GM12878 (cell line): ENCODE data around the gene MAST4. TPM values are rescaled to one million over a fixed set of nuclear protein-coding genes. Genes with fewer than 3 reads are reported as not detected.

Experiments used
- ATAC-seq: fragments of 200-7000 bp; cut with Tn5 transposase; 3 replicates; pipeline ENCODE4 v1.9.1; 2020; ENCODE audit warnings: mild to moderate bottlenecking, moderate library complexity
- BruUV-seq: library from RNA; stranded (reverse); fragments of 400-500 nt; replicated peaks from 2 replicates; lab custom pipeline; 2021; lab: Mats Ljungman, UMichigan
- CTCF ChIA-PET: fragments of 300-600 bp; sonication (Branson Sonifier 250); formaldehyde crosslinking; extraction: SDS; loops from one replicate; lab custom pipeline; 2021; ENCODE audit warnings: inconsistent platforms; lab: Yijun Ruan, JAX
- POLR2A ChIA-PET: fragments of 350-600 bp; formaldehyde crosslinking; extraction: SDS; loops from one replicate; lab custom pipeline; 2021; ENCODE audit warnings: inconsistent platforms; lab: Charles Lee
- RAD21 ChIA-PET: fragments of 300-600 bp; sonication (Branson Sonifier 250); formaldehyde crosslinking; loops from one replicate; lab custom pipeline; 2023; ENCODE audit warnings: antibody characterized with exemption; ENCODE audit not compliant: unreplicated experiment; lab: Charles Lee
- SMC1A ChIA-PET: fragments of 300-600 bp; sonication (Branson Sonifier 250); formaldehyde crosslinking; loops from one replicate; lab custom pipeline; 2023; ENCODE audit not compliant: unreplicated experiment, uncharacterized antibody; lab: Charles Lee
- DNase-seq: peaks from one replicate; pipeline ENCODE4 v3.0.0-alpha.2; 2011; ENCODE audit warnings: low read depth, low spot score
- FAIRE-seq: peaks from 3 replicates; lab custom pipeline; 2011; peaks lifted over from hg19 to GRCh38; lab: Jason Lieb, UNC
- H2AFZ ChIP-seq: 2 replicates; pipeline ENCODE4 v1.6.0; 2011; ENCODE audit warnings: low read depth, low read length, control low read depth; ENCODE audit not compliant: control insufficient read depth
- H3K27ac ChIP-seq: 2 replicates; pipeline ENCODE4 v1.5.1; 2011; ENCODE audit warnings: control low read depth; ENCODE audit not compliant: control insufficient read depth, insufficient read depth
- H3K27me3 ChIP-seq, 2 experiments: replicated peaks in 1 of 2; 2 replicates each; pipeline versions ENCODE4 v1.6.0 to v1.6.1; 2011; ENCODE audit warnings: low read length in 1 of 2; ENCODE audit not compliant: control insufficient read depth in 2 of 2, insufficient read depth in 2 of 2
- H3K36me3 ChIP-seq, 2 experiments: 2 replicates each; pipeline ENCODE4 v1.5.1; 2011; ENCODE audit warnings: low read length in 1 of 2; ENCODE audit not compliant: control insufficient read depth in 2 of 2, insufficient read depth in 2 of 2
- H3K4me1 ChIP-seq: 2 replicates; pipeline ENCODE4 v1.6.1; 2011; ENCODE audit warnings: mild to moderate bottlenecking, low read length, moderate library complexity, mixed read lengths; ENCODE audit not compliant: control insufficient read depth, insufficient read depth
- H3K4me2 ChIP-seq: 2 replicates; pipeline ENCODE4 v1.6.0; 2011; ENCODE audit warnings: control low read depth; ENCODE audit not compliant: control insufficient read depth, insufficient read depth
- H3K4me3 ChIP-seq: fragments of 200-600 bp; sonication (generic); 2 replicates; pipeline ENCODE4 v1.5.1; 2016
- H3K79me2 ChIP-seq: 2 replicates; pipeline ENCODE4 v1.6.0; 2011; ENCODE audit warnings: low read length; ENCODE audit not compliant: control insufficient read depth, insufficient read depth
- H3K9ac ChIP-seq: 2 replicates; pipeline ENCODE4 v1.8.0; 2011; ENCODE audit warnings: low read length, control low read depth, mixed read lengths; ENCODE audit not compliant: control insufficient read depth, insufficient read depth
- H3K9me3 ChIP-seq: replicated peaks from 3 replicates; pipeline ENCODE4 v1.5.1; 2011; ENCODE audit warnings: mild to moderate bottlenecking, low read length; ENCODE audit not compliant: control insufficient read depth, insufficient read depth
- H4K20me1 ChIP-seq: 2 replicates; pipeline ENCODE4 v1.6.0; 2011; ENCODE audit not compliant: control insufficient read depth, insufficient read depth
- BRCA1 ChIP-seq: IDR thresholded peaks from 2 replicates; pipeline ENCODE4 v1.6.1; 2011; ENCODE audit warnings: low read depth, low read length, improper control_type of control experiment
- E2F4 ChIP-seq: IDR thresholded peaks from 2 replicates; pipeline ENCODE4 v1.6.1; 2012; ENCODE audit warnings: low read depth, low read length, improper control_type of control experiment
- TBL1XR1 ChIP-seq: IDR thresholded peaks from 2 replicates; pipeline ENCODE4 v1.6.1; 2012; ENCODE audit warnings: low read depth, low read length, improper control_type of control experiment
- WGBS: methylation state at CpG from one replicate; pipeline ENCODE4 v1.1.6; 2016; ENCODE audit warnings: low lambda C conversion rate; ENCODE audit not compliant: insufficient replicate concordance, insufficient coverage; ENCODE audit errors: missing lambda C conversion rate; 5-methylcytosine and 5-hydroxymethylcytosine counted together
- in situ Hi-C: fragments of 300-500 bp; cut with MboI; formaldehyde crosslinking; loops from 9 replicates; pipeline ENCODE4 v1.14.3; 2018; ENCODE audit warnings: mixed read lengths
- intact Hi-C: fragments of 100-400 bp; cut with micrococcal nuclease; formaldehyde crosslinking; loops from one replicate; pipeline ENCODE4 v1.14.2; 2022; ENCODE audit not compliant: unreplicated experiment
- polyA plus RNA-seq, 11 experiments: library from polyadenylated mRNA; depleted of rRNA in 4 of 11; unstranded in 6 of 11; stranded (reverse) in 5 of 11; fragments of >200 nt; fragmentation: Nextera tagmentation in 4 of 11; fragmentation: Illumina TruSeq in 1 of 11; extraction: Ambion mirVana in 4 of 11; extraction: Trizol in 1 of 11; gene quantifications; 1 replicate in 1 of 11; 2 replicates in 10 of 11; pipeline versions ENCODE4 v1.2.1 to v1.2.3, GENCODE V29; 2011 to 2016; ENCODE audit warnings: inconsistent platforms in 2 of 11, missing spikeins in 2 of 11, low read depth in 1 of 11
- total RNA-seq, 4 experiments: library from RNA; depleted of rRNA in 3 of 4; stranded (reverse); fragments of >200 nt in 3 of 4; fragmentation: Illumina TruSeq in 1 of 4; extraction: Trizol in 1 of 4; gene quantifications; 2 replicates each; pipeline versions ENCODE4 v1.2.1 to v1.2.3, GENCODE V29; 2013 to 2021
- TF ChIP-seq, protein P1 (sequence below): fragments of 150-350 bp; IDR thresholded peaks from 2 replicates; pipeline ENCODE4 v1.6.1; 2014; ENCODE audit warnings: mild to moderate bottlenecking, low read depth, low read length

Gene MAST4
- total and polyA plus RNA-seq, 10 of the 15 experiments (the other 5 are each of a cell fraction or from before 2014, with no cell fraction given), result 0.02 to 1.6 (median 0.29) TPM; not detected in 1

DNA sequence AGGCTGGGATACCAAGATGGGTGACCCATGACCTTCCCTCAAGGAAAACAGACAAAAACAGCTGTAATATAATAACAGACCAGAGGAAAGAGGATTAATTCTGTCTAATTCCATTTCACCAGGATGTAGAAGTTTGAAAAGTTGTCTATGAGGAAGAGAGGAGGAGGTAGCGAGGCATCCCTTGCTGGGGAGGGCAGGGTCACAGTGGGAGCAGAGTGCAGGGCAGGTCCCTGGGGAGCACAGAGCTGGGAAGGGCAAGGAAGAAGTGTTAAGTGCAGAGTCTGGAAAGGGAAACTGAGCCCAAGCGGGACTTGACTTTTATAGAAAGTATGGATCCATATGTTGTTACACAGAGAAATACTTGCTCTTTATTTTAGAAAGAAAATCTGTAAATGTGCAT lies 389.8 kb downstream of the MAST4 start (continued):
- no peak for TF ChIP-seq BRCA1

- CTCF ChIA-PET, result interaction anchor here (0.7 to 2.2 kb wide), 3 partner anchors 8 to 172 kb away, joined by 4 to 6 read pairs (median 4); no protein-coding TSS in a partner anchor
- intact Hi-C loops, result loop anchor here (10.0 kb wide), 1 partner anchor 168 kb away; no protein-coding TSS in a partner anchor
- Histone ChIP-seq H4K20me1 (no peaks in the 10 kb centered on the region), H3K27ac (no peak overlapping the region), H3K4me2 (no peak overlapping the region), H3K9me3 (no peaks in the 10 kb centered on the region), H3K79me2 (no peaks in the 10 kb centered on the region), H3K4me3 (no peak overlapping the region), H3K4me1 (no peaks in the 10 kb centered on the region), H3K9ac (no peak overlapping the region), H3K27me3 (no peaks in the 10 kb centered on the region), H2AFZ (no peak overlapping the region), H3K36me3 (no peaks in the 10 kb centered on the region)
- TF ChIP-seq, protein P1, sequence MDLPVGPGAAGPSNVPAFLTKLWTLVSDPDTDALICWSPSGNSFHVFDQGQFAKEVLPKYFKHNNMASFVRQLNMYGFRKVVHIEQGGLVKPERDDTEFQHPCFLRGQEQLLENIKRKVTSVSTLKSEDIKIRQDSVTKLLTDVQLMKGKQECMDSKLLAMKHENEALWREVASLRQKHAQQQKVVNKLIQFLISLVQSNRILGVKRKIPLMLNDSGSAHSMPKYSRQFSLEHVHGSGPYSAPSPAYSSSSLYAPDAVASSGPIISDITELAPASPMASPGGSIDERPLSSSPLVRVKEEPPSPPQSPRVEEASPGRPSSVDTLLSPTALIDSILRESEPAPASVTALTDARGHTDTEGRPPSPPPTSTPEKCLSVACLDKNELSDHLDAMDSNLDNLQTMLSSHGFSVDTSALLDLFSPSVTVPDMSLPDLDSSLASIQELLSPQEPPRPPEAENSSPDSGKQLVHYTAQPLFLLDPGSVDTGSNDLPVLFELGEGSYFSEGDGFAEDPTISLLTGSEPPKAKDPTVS, result no peak
- no peak for TF ChIP-seq E2F4
- TF ChIP-seq TBL1XR1, result no peak
- POLR2A ChIA-PET, result interaction anchor here (0.5 kb wide), 1 partner anchor 47 kb away, joined by 5 read pairs; no protein-coding TSS in a partner anchor
- no TSS peak for BruUV-seq
- in situ Hi-C loops, result no loop called here
- WGBS, result 4% methylated on average over 4 of the region's 4 CpGs
- no peak for DNase-seq
- SMC1A ChIA-PET, result interaction anchor here (0.7 kb wide), 1 partner anchor 46 kb away, joined by 3 read pairs; no protein-coding TSS in a partner anchor
- RAD21 ChIA-PET, result interaction anchor here (0.6 kb wide), 1 partner anchor 224 kb away, joined by 3 read pairs; no protein-coding TSS in a partner anchor
- no peak for ATAC-seq
- FAIRE-seq, result no peak
These were observed 390.3 kb downstream of the MAST4 start for GRCh38 chr5:66986534-66986933.
